K562 (cell line): ENCODE results near the gene IL1RL2. TPM values are rescaled to one million over a fixed set of nuclear protein-coding genes. Genes with fewer than 3 reads are reported as not detected.

Experiments used
- ATAC-seq: fragments of 200-7000 bp; cut with Tn5 transposase; 3 replicates; pipeline ENCODE4 v1.9.1; 2020; ENCODE audit warnings: moderate library complexity
- BruUV-seq: library from RNA; stranded (reverse); fragments of 400-500 nt; replicated peaks from 2 replicates; lab custom pipeline; 2021; lab: Mats Ljungman, UMichigan
- CTCF ChIA-PET: fragments of 300-600 bp; formaldehyde crosslinking; extraction: SDS; loops from one replicate; lab custom pipeline; 2021; ENCODE audit warnings: low intra/inter-chr PET ratio; lab: Yijun Ruan, JAX
- POLR2A ChIA-PET: fragments of 300-600, 350-650 bp; sonication (Branson Sonifier 250); formaldehyde crosslinking; extraction: SDS; loops from one replicate; lab custom pipeline; 2021; ENCODE audit warnings: antibody characterized with exemption, inconsistent platforms; lab: Yijun Ruan, JAX
- DNase-seq, 4 experiments: peaks; one replicate each; pipeline versions ENCODE4 v3.0.0 to v3.0.0-alpha.2; 2011 to 2018; ENCODE audit warnings: low spot score in 3 of 4, mixed read lengths in 3 of 4; ENCODE audit errors: extremely low read depth in 1 of 4
- FAIRE-seq: peaks from 2 replicates; lab custom pipeline; 2011; peaks lifted over from hg19 to GRCh38; lab: Jason Lieb, UNC
- H2AFZ ChIP-seq: 2 replicates; pipeline ENCODE4 v1.6.0; 2011; ENCODE audit warnings: low read depth, low read length, control low read depth, inconsistent platforms
- H3K27ac ChIP-seq: fragments of 200-600 bp; 3 replicates; pipeline ENCODE4 v1.8.0; 2011; ENCODE audit warnings: low read depth, mild to moderate bottlenecking, control low read depth, inconsistent platforms, low read length, moderate library complexity, mixed read lengths; ENCODE audit errors: extremely low read depth
- H3K27me3 ChIP-seq, 2 experiments: fragments of 300-600 bp in 1 of 2; 2 replicates in 1 of 2; 3 replicates in 1 of 2; pipeline versions ENCODE4 v1.6.0 to v1.8.0; 2011; ENCODE audit warnings: inconsistent platforms in 2 of 2, low read length in 2 of 2, mild to moderate bottlenecking in 1 of 2, mixed read lengths in 1 of 2, moderate library complexity in 1 of 2; ENCODE audit not compliant: control insufficient read depth in 2 of 2, insufficient read depth in 2 of 2
- H3K36me3 ChIP-seq: fragments of 300-600 bp; 3 replicates; pipeline ENCODE4 v1.8.0; 2011; ENCODE audit warnings: mild to moderate bottlenecking, low read length, inconsistent platforms; ENCODE audit not compliant: control insufficient read depth, insufficient read depth
- H3K4me1 ChIP-seq, 2 experiments: fragments of 200-600 bp in 1 of 2; replicated peaks in 1 of 2; 2 replicates in 1 of 2; 3 replicates in 1 of 2; pipeline versions ENCODE4 v1.5.1 to v1.8.0; 2011; ENCODE audit warnings: inconsistent platforms in 2 of 2, low read length in 2 of 2, mild to moderate bottlenecking in 1 of 2, mixed read lengths in 1 of 2, moderate library complexity in 1 of 2; ENCODE audit not compliant: control insufficient read depth in 2 of 2, insufficient read depth in 2 of 2
- H3K4me2 ChIP-seq: 2 replicates; pipeline ENCODE4 v1.6.1; 2011; ENCODE audit warnings: low read length, control low read depth, inconsistent platforms, mixed read lengths; ENCODE audit not compliant: insufficient read depth
- H3K4me3 ChIP-seq: fragments of 200-600 bp; sonication (generic), shearing (Covaris generic); 2 replicates; pipeline ENCODE4 v1.5.1; 2016; ENCODE audit warnings: control low read depth, inconsistent platforms
- H3K79me2 ChIP-seq: fragments of 200-600 bp; 3 replicates; pipeline ENCODE4 v1.8.0; 2011; ENCODE audit warnings: low read length, inconsistent platforms; ENCODE audit not compliant: control insufficient read depth, insufficient read depth
- H3K9ac ChIP-seq, 2 experiments: 2 replicates each; pipeline versions ENCODE4 v1.6.0 to v1.6.1; 2011; ENCODE audit warnings: low read depth in 2 of 2, low read length in 2 of 2, control low read depth in 1 of 2, inconsistent platforms in 1 of 2, mild to moderate bottlenecking in 1 of 2, mixed read lengths in 1 of 2; ENCODE audit not compliant: insufficient read depth in 1 of 2
- H3K9me1 ChIP-seq: one replicate; pipeline ENCODE4 v1.6.0; 2011; ENCODE audit warnings: inconsistent platforms, mild to moderate bottlenecking, low read length, moderate library complexity; ENCODE audit not compliant: control insufficient read depth, insufficient read depth
- H3K9me3 ChIP-seq: replicated peaks from 2 replicates; pipeline ENCODE4 v1.5.1; 2011; ENCODE audit warnings: low read depth, low read length, inconsistent platforms; ENCODE audit not compliant: control insufficient read depth, insufficient read depth
- H4K20me1 ChIP-seq: replicated peaks from 2 replicates; pipeline ENCODE4 v1.6.1; 2011; ENCODE audit warnings: low read length, inconsistent platforms, mixed read lengths; ENCODE audit not compliant: control insufficient read depth, insufficient read depth
- CBX3 ChIP-seq, 2 experiments: IDR thresholded peaks; 1 replicate in 1 of 2; 2 replicates in 1 of 2; pipeline ENCODE4 v1.6.1; 2012; ENCODE audit warnings: inconsistent platforms in 2 of 2, low read length in 2 of 2, borderline replicate concordance in 1 of 2, control low read depth in 1 of 2
- EZH2 ChIP-seq: IDR thresholded peaks from 2 replicates; pipeline ENCODE4 v1.6.1; 2012; ENCODE audit warnings: low read depth, mild to moderate bottlenecking, inconsistent platforms, low read length, borderline replicate concordance
- RBFOX2 ChIP-seq: fragments of 200-400 bp; formaldehyde crosslinking; IDR thresholded peaks from 2 replicates; pipeline ENCODE4 v1.6.1; 2017; ENCODE audit warnings: low read depth, mild to moderate bottlenecking, low read length, moderate library complexity
- SIX5 ChIP-seq, 2 experiments: IDR thresholded peaks; 2 replicates each; pipeline ENCODE4 v1.6.1; 2011; ENCODE audit warnings: low read length in 2 of 2, borderline replicate concordance in 1 of 2, low read depth in 1 of 2, mild to moderate bottlenecking in 1 of 2, moderate library complexity in 1 of 2; ENCODE audit not compliant: insufficient read depth in 1 of 2
- U2AF1 ChIP-seq: fragments of 200-400 bp; formaldehyde crosslinking; optimal IDR thresholded peaks from 2 replicates; pipeline ENCODE3; 2017; ENCODE audit warnings: mild to moderate bottlenecking, low read depth, low read length, moderate library complexity
- ZNF174 ChIP-seq: fragments of 250-450 bp; sonication (Bioruptor Pico); IDR thresholded peaks from 2 replicates; pipeline ENCODE4 v1.4.0; 2020; ENCODE audit warnings: mild to moderate bottlenecking
- ZNF778 ChIP-seq: fragments of 450-650 bp; formaldehyde crosslinking; IDR thresholded peaks from 2 replicates; pipeline ENCODE4 v1.4.0; 2020; ENCODE audit warnings: mild to moderate bottlenecking, moderate library complexity
- WGBS: fragments of 100-300 bp; shearing (Covaris generic); methylation state at CpG from one replicate; pipeline ENCODE4 v1.1.6; 2016; ENCODE audit warnings: low coverage, mixed read lengths; ENCODE audit not compliant: insufficient coverage; ENCODE audit errors: missing lambda C conversion rate; 5-methylcytosine and 5-hydroxymethylcytosine counted together
- in situ Hi-C: fragments of 300-500 bp; cut with MboI; formaldehyde crosslinking; loops from 4 replicates; pipeline ENCODE4 v1.15.0; 2018; ENCODE audit warnings: inconsistent platforms, mixed read lengths
- intact Hi-C: fragments of 100-400 bp; cut with micrococcal nuclease; formaldehyde crosslinking; loops from 2 replicates; pipeline ENCODE4 v1.14.2; 2022
- polyA plus RNA-seq, 8 experiments: library from polyadenylated mRNA; depleted of rRNA in 4 of 8; stranded (reverse) in 5 of 8; unstranded in 3 of 8; fragments of >200 nt; fragmentation: Nextera tagmentation in 2 of 8; fragmentation: Illumina TruSeq in 1 of 8; extraction: Ambion mirVana in 2 of 8; extraction: Trizol in 1 of 8; gene quantifications; 2 replicates each; pipeline versions ENCODE4 v1.2.1 to v1.2.3, GENCODE V29; 2011 to 2014; ENCODE audit warnings: inconsistent platforms in 1 of 8, missing spikeins in 1 of 8
- total RNA-seq, 7 experiments: library from RNA; depleted of rRNA in 6 of 7; stranded (reverse); fragments of >200 nt in 6 of 7; fragmentation: Illumina TruSeq in 2 of 7; extraction: Trizol in 2 of 7; gene quantifications; 2 replicates each; pipeline versions ENCODE4 v1.2.1 to v1.2.3, GENCODE V29; 2011 to 2021; ENCODE audit warnings: low replicate concordance in 1 of 7

Gene IL1RL2
- total and polyA plus RNA-seq, 9 of the 15 experiments (the other 6 are each of a cell fraction or from before 2014, with no cell fraction given) = not detected

DNA sequence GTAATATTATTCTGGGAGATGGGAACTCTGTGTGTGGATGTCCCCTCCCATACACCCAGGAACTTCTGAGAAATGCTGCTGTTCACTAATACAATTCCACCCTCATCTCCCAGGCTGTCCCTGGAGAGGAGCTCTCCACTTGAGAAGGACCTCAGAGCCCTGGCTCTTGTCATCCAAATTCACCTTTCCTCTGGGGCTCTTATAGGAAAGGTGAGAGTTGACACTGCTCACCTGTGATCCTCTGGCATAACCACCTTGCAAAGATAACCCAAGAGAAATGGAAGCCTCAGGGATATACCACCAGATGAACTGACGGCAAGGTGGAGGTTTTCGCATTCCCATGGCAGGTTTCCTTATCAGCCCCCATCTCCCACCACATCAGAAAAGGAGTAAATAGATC is 52.0 kb downstream of the IL1RL2 start:
- in situ Hi-C loops (loop anchor here (5.0 kb wide), 1 partner anchor 216 kb away; no protein-coding TSS in a partner anchor), intact Hi-C loops (no loop called here)
- no peak for DNase-seq
- peaks cover 0 to 7% of the 10 kb centered on the region in 2 experiments; a peak in 3 of 5 replicates for H3K4me1 ChIP-seq
- H2AFZ ChIP-seq = no peak overlapping the region; the same call in 1 of the 2 replicates
- no peak overlapping the region for H3K4me3 ChIP-seq
- WGBS = 50% methylated on average over 2 of the region's 2 CpGs
- no peaks in the 10 kb centered on the region for H3K9me1 ChIP-seq
- no peaks in the 10 kb centered on the region for H4K20me1 ChIP-seq
- no peak for FAIRE-seq
- TF ChIP-seq ZNF174 (CRISPR knock-in tag) = no peak
- no peak for TF ChIP-seq SIX5 (IDR thresholded peaks at IDR 0.05; ENCODE audit: borderline replicate concordance in 1 of 2, insufficient read depth in 1 of 2, low read depth in 1 of 2, low read length in 2 of 2)
- TF ChIP-seq RBFOX2 = no peak
- TF ChIP-seq EZH2 = no peak
- TF ChIP-seq U2AF1 = no peak
- no peak for TF ChIP-seq CBX3 (IDR thresholded peaks at IDR 0.05; ENCODE audit: borderline replicate concordance in 1 of 2, low read length in 2 of 2)
- no peak for TF ChIP-seq ZNF778 (CRISPR knock-in tag)
- H3K36me3 ChIP-seq = no peaks in the 10 kb centered on the region
- ATAC-seq = no peak
- ChIA-PET POLR2A (interaction anchor here (0.6 to 0.9 kb wide), 2 partner anchors 232 to 564 kb away, joined by 3 to 4 read pairs; no protein-coding TSS in a partner anchor), CTCF (interaction anchor here (2.7 kb wide), 1 partner anchor 218 kb away, joined by 25 read pairs; no protein-coding TSS in a partner anchor)
- BruUV-seq = no TSS peak
- H3K9ac ChIP-seq = no peak overlapping the region
- no peak overlapping the region for H3K27ac ChIP-seq
- no peak overlapping the region for H3K4me2 ChIP-seq
- H3K79me2 ChIP-seq = no peaks in the 10 kb centered on the region
- H3K9me3 ChIP-seq = no peaks in the 10 kb centered on the region
- peaks cover 0 to 9% of the 10 kb centered on the region in 2 experiments; a peak in 1 of 5 replicates for H3K27me3 ChIP-seq
